HepG2 (cell line): Measurements from ENCODE around the gene RASSF6. TPM values are rescaled to one million over a fixed set of nuclear protein-coding genes. Genes with fewer than 3 reads are reported as not detected.
A peak's percentile ranks its signal among the peaks of the same experiment; 100 is the strongest.

Experiments
- EEA1 ChIP-seq: sonication (generic); formaldehyde crosslinking; IDR thresholded peaks from 2 replicates; pipeline ENCODE4 v1.5.1; 2020; ENCODE audit warnings: mild to moderate bottlenecking, missing genetic modification reagents, borderline replicate concordance
- MXD4 ChIP-seq: IDR thresholded peaks from 2 replicates; pipeline ENCODE4 v1.6.1; 2016; ENCODE audit warnings: mild to moderate bottlenecking, missing biosample characterization, missing genetic modification reagents
- NCOR1 ChIP-seq: fragments of 200-600 bp; sonication (generic); IDR thresholded peaks from 2 replicates; pipeline ENCODE4 v1.7.0; 2017; ENCODE audit warnings: antibody characterized with exemption, low read length, borderline replicate concordance
- NFE2L2 ChIP-seq: fragments of 150-350 bp; IDR thresholded peaks from 2 replicates; pipeline ENCODE4 v1.6.1; 2014; ENCODE audit warnings: low read length
- RXRB ChIP-seq: IDR thresholded peaks from 2 replicates; pipeline ENCODE4 v1.6.1; 2016; ENCODE audit warnings: borderline replicate concordance, missing genetic modification reagents, missing compliant biosample characterization
- STAT5B ChIP-seq: sonication (generic); formaldehyde crosslinking; IDR thresholded peaks from 2 replicates; pipeline ENCODE4 v1.4.0; 2020; ENCODE audit warnings: missing genetic modification reagents
- ZEB1 ChIP-seq: IDR thresholded peaks from 2 replicates; pipeline ENCODE4 v1.6.1; 2012; ENCODE audit warnings: mild to moderate bottlenecking, low read depth, inconsistent platforms; ENCODE audit not compliant: insufficient replicate concordance
- ZFP36L1 ChIP-seq: sonication (generic); formaldehyde crosslinking; IDR thresholded peaks from 2 replicates; pipeline ENCODE4 v1.8.0; 2022; ENCODE audit warnings: mild to moderate bottlenecking, missing genetic modification reagents, moderate library complexity
- ZKSCAN8 ChIP-seq: IDR thresholded peaks from 2 replicates; pipeline ENCODE4 v1.6.1; 2016; ENCODE audit warnings: borderline replicate concordance, missing genetic modification reagents, missing compliant biosample characterization
- ZMYM2 ChIP-seq: sonication (generic); formaldehyde crosslinking; IDR thresholded peaks from 2 replicates; pipeline ENCODE4 v1.8.0; 2022; ENCODE audit warnings: mild to moderate bottlenecking, missing genetic modification reagents
- ZNF253 ChIP-seq: sonication (generic); formaldehyde crosslinking; IDR thresholded peaks from 2 replicates; pipeline ENCODE4 v1.8.0; 2022; ENCODE audit warnings: mild to moderate bottlenecking, missing genetic modification reagents, borderline replicate concordance
- ZNF3 ChIP-seq: IDR thresholded peaks from 2 replicates; pipeline ENCODE4 v1.7.0; 2017; ENCODE audit warnings: inconsistent platforms
- ZNF652 ChIP-seq: IDR thresholded peaks from 2 replicates; pipeline ENCODE4 v1.6.1; 2016; ENCODE audit warnings: low read depth, borderline replicate concordance
- polyA plus RNA-seq, 8 experiments: library from polyadenylated mRNA; depleted of rRNA in 3 of 8; stranded (reverse) in 7 of 8; unstranded in 1 of 8; fragments of >200 nt; fragmentation: Illumina TruSeq in 4 of 8; extraction: Trizol in 4 of 8; gene quantifications; 2 replicates each; pipeline versions ENCODE4 v1.2.1 to v1.2.3, GENCODE V29; 2011 to 2016; ENCODE audit warnings: low read depth in 4 of 8, missing spikeins in 1 of 8, mixed read lengths in 1 of 8; ENCODE audit not compliant: insufficient read depth in 1 of 8
- total RNA-seq, 5 experiments: library from RNA; depleted of rRNA; stranded (reverse); fragments of >200 nt; fragmentation: Illumina TruSeq; extraction: Trizol; gene quantifications; 2 replicates each; pipeline ENCODE4 v1.2.3, GENCODE V29; 2016; ENCODE audit warnings: low read depth in 1 of 5
- TF ChIP-seq, protein P1 (sequence below): sonication (generic); formaldehyde crosslinking; IDR thresholded peaks from 2 replicates; pipeline ENCODE4 v1.5.1; 2020; ENCODE audit warnings: mild to moderate bottlenecking, missing genetic modification reagents, moderate library complexity
- TF ChIP-seq, protein P2 (sequence below): sonication (generic); IDR thresholded peaks from 2 replicates; pipeline ENCODE4 v1.6.1; 2016; ENCODE audit warnings: low read depth, borderline replicate concordance
- TF ChIP-seq, protein P3 (sequence below): sonication (generic); formaldehyde crosslinking; IDR thresholded peaks from 2 replicates; pipeline ENCODE4 v1.5.0; 2020; ENCODE audit warnings: mild to moderate bottlenecking, missing genetic modification reagents
- TF ChIP-seq, protein P4 (sequence below): sonication (generic); formaldehyde crosslinking; IDR thresholded peaks from 2 replicates; pipeline ENCODE4 v1.4.0; 2020; ENCODE audit warnings: missing genetic modification reagents
- TF ChIP-seq, protein P5 (sequence below): sonication (generic); formaldehyde crosslinking; IDR thresholded peaks from 2 replicates; pipeline ENCODE4 v1.5.1; 2020; ENCODE audit warnings: missing genetic modification reagents, mild to moderate bottlenecking, borderline replicate concordance

The RASSF6 gene
- total and polyA plus RNA-seq, 2 of the 13 experiments (the other 11 are each of a cell fraction or from before 2014, with no cell fraction given), result 0.03 to 0.11 TPM

DNA sequence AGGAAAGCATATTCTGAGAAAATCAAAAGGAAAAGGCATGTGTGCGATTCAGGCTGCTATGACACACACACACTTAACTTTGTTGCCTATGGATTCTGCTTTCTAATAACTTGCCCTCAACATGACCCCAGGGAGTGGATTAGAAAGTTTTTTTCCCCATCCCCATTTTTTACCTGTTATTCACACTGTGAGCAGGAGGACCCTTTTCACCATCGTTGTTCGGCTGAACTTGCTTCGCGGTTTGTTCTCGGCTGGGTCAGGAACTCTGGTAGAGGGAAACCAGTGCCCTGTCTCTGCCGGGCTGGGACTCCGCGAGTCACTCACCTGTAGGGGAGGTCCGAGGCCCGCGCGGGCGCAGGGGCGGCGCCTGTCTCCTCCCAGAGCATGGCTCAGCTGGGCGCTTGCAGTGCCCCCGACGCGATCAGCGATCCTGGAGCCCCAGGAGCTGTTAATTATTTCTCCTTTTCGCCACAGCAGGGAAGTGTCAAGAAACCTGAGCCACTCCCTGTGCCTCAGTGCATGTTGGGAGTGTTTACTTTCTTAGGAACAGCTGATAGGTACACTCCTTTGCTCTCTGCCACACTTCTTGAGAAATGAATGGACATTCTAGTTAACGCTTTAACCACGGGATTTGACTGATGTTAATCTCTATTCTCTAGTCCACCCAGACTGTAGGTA lies at the start of gene RASSF6 (continued):
- TF ChIP-seq, protein P1, sequence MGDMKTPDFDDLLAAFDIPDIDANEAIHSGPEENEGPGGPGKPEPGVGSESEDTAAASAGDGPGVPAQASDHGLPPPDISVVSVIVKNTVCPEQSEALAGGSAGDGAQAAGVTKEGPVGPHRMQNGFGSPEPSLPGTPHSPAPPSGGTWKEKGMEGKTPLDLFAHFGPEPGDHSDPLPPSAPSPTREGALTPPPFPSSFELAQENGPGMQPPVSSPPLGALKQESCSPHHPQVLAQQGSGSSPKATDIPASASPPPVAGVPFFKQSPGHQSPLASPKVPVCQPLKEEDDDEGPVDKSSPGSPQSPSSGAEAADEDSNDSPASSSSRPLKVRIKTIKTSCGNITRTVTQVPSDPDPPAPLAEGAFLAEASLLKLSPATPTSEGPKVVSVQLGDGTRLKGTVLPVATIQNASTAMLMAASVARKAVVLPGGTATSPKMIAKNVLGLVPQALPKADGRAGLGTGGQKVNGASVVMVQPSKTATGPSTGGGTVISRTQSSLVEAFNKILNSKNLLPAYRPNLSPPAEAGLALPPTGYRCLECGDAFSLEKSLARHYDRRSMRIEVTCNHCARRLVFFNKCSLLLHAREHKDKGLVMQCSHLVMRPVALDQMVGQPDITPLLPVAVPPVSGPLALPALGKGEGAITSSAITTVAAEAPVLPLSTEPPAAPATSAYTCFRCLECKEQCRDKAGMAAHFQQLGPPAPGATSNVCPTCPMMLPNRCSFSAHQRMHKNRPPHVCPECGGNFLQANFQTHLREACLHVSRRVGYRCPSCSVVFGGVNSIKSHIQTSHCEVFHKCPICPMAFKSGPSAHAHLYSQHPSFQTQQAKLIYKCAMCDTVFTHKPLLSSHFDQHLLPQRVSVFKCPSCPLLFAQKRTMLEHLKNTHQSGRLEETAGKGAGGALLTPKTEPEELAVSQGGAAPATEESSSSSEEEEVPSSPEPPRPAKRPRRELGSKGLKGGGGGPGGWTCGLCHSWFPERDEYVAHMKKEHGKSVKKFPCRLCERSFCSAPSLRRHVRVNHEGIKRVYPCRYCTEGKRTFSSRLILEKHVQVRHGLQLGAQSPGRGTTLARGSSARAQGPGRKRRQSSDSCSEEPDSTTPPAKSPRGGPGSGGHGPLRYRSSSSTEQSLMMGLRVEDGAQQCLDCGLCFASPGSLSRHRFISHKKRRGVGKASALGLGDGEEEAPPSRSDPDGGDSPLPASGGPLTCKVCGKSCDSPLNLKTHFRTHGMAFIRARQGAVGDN, result peak; percentile 42; the same call in 1 of the 2 replicates
- no peak for TF ChIP-seq MXD4
- TF ChIP-seq ZMYM2 (CRISPR knock-in tag), result no peak
- no peak for TF ChIP-seq NFE2L2
- peak; percentile 51 for TF ChIP-seq ZEB1
- peak; percentile 67 for TF ChIP-seq ZNF652
- TF ChIP-seq, protein P2, sequence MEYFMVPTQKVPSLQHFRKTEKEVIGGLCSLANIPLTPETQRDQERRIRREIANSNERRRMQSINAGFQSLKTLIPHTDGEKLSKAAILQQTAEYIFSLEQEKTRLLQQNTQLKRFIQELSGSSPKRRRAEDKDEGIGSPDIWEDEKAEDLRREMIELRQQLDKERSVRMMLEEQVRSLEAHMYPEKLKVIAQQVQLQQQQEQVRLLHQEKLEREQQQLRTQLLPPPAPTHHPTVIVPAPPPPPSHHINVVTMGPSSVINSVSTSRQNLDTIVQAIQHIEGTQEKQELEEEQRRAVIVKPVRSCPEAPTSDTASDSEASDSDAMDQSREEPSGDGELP, result peak; percentile 83
- TF ChIP-seq ZKSCAN8, result no peak
- TF ChIP-seq STAT5B (CRISPR knock-in tag), result no peak
- TF ChIP-seq, protein P3, sequence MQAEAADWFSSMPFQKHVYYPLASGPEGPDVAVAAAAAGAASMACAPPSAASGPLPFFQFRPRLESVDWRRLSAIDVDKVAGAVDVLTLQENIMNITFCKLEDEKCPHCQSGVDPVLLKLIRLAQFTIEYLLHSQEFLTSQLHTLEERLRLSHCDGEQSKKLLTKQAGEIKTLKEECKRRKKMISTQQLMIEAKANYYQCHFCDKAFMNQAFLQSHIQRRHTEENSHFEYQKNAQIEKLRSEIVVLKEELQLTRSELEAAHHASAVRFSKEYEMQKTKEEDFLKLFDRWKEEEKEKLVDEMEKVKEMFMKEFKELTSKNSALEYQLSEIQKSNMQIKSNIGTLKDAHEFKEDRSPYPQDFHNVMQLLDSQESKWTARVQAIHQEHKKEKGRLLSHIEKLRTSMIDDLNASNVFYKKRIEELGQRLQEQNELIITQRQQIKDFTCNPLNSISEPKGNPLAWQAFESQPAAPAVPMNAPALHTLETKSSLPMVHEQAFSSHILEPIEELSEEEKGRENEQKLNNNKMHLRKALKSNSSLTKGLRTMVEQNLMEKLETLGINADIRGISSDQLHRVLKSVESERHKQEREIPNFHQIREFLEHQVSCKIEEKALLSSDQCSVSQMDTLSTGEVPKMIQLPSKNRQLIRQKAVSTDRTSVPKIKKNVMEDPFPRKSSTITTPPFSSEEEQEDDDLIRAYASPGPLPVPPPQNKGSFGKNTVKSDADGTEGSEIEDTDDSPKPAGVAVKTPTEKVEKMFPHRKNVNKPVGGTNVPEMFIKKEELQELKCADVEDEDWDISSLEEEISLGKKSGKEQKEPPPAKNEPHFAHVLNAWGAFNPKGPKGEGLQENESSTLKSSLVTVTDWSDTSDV (CRISPR knock-in tag), result no peak
- TF ChIP-seq RXRB (CRISPR knock-in tag), result 0 out of 2 replicates have a peak, but pooled peaks have one; percentile 11
- TF ChIP-seq, protein P4, sequence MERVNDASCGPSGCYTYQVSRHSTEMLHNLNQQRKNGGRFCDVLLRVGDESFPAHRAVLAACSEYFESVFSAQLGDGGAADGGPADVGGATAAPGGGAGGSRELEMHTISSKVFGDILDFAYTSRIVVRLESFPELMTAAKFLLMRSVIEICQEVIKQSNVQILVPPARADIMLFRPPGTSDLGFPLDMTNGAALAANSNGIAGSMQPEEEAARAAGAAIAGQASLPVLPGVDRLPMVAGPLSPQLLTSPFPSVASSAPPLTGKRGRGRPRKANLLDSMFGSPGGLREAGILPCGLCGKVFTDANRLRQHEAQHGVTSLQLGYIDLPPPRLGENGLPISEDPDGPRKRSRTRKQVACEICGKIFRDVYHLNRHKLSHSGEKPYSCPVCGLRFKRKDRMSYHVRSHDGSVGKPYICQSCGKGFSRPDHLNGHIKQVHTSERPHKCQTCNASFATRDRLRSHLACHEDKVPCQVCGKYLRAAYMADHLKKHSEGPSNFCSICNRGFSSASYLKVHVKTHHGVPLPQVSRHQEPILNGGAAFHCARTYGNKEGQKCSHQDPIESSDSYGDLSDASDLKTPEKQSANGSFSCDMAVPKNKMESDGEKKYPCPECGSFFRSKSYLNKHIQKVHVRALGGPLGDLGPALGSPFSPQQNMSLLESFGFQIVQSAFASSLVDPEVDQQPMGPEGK (CRISPR knock-in tag), result no peak
- no peak for TF ChIP-seq ZNF253 (CRISPR knock-in tag)
- peak; percentile 68; the same call in 1 of the 2 replicates for TF ChIP-seq NCOR1
- TF ChIP-seq, protein P5, sequence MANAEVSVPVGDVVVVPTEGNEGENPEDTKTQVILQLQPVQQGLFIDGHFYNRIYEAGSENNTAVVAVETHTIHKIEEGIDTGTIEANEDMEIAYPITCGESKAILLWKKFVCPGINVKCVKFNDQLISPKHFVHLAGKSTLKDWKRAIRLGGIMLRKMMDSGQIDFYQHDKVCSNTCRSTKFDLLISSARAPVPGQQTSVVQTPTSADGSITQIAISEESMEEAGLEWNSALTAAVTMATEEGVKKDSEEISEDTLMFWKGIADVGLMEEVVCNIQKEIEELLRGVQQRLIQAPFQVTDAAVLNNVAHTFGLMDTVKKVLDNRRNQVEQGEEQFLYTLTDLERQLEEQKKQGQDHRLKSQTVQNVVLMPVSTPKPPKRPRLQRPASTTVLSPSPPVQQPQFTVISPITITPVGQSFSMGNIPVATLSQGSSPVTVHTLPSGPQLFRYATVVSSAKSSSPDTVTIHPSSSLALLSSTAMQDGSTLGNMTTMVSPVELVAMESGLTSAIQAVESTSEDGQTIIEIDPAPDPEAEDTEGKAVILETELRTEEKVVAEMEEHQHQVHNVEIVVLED (CRISPR knock-in tag), result no peak
- no peak for TF ChIP-seq ZFP36L1 (CRISPR knock-in tag)
- no peak for TF ChIP-seq ZNF3
- no peak for TF ChIP-seq EEA1
